NCI-H526 treated with DMSO at 0.1 percent for 48 hours (cell line): ENCODE measurements around the gene MBP.
A peak's percentile ranks its signal among the peaks of the same experiment; 100 is the strongest.

Experiments
- DNase-seq: peaks from one replicate; lab custom pipeline; 2025; lab: John Stamatoyannopoulos, UW

MBP gene

DNA sequence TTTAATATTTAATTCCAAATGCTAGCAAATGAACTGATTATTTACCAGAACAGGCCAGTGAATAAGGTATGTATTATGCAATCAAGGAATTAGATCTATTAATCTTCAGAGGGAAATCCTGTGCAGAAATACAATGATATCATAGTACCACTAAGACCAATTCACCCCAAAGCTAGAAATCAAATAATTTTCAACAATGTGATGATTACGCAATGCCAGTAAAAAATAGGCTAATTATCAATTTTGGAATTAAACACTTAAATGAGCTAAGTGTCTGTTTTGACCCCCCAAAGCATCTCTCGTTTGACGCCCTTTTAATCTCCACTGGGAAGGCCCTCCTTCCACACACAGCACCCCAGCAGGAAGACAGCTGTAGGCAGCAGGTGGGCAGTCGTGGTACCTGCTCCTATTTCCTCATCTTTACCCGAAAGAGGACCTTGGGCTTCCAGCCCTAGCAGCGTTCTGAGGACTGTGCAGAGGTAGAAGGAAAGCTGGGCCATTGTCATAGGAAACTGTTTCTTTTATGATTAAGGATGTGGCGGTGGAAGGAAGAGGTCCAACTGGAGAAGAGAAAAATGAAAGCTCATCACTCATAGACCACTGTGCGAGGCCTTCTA, 84.7 kb downstream of the MBP start:
- DNase-seq: no peak

- DNase-seq: no peak
Observed at GRCh38 chr18:77046994-77047393, 85.6 kb downstream of the MBP start.

- DNase-seq: no peak
Observed at GRCh38 chr18:77046409-77046808, 86.2 kb downstream of the MBP start.

- DNase-seq: no peak
Observed at GRCh38 chr18:77045677-77046076, 86.9 kb downstream of the MBP start.

GRCh38 chr18:77044866-77045664, 87.5 kb downstream of the MBP start:
- DNase-seq: no peak

GRCh38 chr18:77043541-77044280, 88.9 kb downstream of the MBP start:
- DNase-seq: no peak

DNA sequence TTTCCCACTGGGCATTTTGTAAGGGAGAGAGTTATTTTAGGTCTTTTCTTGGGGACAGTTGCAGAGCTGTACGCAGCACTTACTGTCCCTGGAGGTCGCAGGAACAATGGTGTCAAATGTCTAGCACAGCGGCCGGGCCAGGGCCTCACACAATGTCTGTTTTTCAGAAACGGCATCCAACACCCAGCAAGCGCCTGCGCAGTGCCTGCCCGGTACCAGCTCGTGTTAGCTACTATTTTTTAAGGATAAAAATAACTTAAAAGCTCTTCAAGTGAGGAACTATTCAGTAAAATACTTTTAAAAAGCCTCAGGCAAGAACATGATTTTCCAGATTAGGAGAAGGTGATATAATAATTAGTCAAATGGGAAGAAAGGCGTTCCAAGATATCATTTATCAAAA, 90.0 kb downstream of the MBP start:
- DNase-seq: no peak

- DNase-seq: no peak
Observed at GRCh38 chr18:77039196-77040130, 93.1 kb downstream of the MBP start.

- DNase-seq: no peak
Observed at GRCh38 chr18:77038182-77038858, 94.3 kb downstream of the MBP start.

DNA sequence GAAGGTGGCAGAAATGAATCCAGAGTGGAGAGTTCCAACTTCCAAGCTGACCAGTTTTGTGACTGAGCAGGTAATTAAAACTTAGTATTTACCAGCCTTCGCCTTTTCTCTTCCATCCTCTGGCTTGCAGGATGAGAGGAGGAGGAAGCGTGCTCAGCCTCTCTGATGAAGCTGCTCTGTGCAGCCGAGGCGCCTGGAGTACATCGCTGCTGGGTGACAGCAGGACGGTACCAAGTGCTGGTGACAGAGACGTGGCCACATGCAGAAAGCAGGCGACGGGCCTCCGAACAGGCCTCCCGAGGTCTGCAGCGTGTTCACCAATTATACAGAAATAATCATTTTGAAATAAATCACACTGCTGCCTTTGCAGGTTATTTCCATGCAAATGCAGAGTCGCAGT, 95.0 kb downstream of the MBP start:
- no peak for DNase-seq

GRCh38 chr18:77035380-77036187, 97.0 kb downstream of the MBP start:
- no peak for DNase-seq

DNA sequence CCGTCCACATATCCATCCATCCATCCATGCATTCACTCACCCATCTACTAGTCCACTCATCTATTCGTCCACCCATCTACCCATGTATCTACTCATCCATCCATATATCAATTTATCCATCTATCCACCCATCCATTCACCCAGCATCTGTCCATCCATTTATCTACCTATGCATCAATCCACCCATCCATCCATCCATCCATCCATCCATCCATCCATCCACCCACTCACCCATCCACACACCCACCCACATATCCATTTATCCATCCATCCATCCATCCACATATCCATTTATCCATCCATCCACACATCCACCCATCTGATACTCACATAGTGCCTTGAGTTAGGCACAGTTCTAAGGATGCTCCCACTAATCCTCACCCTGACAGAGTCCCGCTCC, 99.0 kb downstream of the MBP start:
- DNase-seq: no peak

- DNase-seq: no peak
Observed at GRCh38 chr18:77032181-77032701, 100.3 kb downstream of the MBP start.

DNA sequence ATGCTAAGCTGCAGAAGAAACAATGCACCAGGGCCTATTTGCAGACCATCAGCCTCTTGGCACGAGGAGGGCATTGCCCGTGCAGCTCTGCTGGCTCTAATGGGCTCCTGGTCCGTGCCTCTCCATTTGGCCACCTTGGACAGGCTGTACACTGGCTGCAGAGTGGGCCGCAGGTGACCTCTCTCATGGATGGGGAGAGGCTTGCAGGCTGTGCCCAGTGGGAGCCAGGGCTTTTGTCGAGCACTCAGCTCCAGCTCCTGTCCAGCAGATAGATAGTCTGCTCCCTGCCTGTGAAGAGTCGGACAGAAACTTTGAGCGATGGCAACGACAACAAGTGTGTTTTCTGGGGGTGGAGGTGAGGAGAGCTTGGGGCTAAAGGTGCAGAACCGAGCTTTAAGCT, 100.9 kb downstream of the MBP start:
- DNase-seq: no peak

DNA sequence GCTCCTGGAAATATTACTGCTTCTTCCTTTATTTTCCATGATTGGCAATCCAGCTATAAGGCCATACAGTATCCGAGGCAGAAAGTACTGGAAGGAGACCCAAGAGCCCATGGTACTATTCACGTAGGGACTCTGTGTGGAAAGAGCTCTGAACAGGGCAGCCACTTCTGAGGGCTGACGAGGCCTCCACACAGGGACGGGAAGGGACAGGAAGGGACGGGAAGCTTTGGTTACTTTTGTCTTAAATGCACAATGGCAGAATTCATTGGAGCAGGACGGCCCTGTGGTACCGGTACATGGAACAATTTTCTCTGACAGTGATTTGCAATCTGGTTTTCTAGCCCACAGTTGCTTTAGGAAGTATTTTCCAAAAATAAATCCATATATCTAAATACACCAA, 102.4 kb downstream of the MBP start:
- DNase-seq: no peak

DNA sequence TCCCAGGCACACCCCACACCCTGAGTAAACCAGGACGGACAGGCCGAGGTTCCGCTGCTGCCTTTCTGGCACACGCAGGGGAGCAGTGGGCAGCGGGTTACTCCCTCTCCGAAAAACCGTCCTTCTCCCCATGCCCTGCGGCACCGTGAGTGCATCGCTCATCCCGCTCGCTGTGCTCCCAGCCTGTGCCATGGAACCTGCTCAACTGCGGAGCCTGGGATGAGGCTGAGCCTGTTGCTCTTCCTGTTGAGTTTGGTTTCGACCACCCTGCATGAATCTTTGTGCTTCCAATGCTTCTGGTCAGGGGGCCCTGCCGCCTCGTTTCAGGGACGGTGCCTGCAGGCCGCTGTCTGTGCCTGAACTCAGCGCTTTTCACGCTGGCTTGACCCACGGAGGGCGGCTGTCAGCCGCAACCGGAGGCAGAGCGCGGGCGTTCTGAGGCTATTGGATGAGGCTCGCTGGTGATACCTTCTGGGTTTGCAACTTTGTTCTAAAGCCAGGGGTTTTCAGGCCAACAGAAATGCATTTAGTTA, 106.7 kb downstream of the MBP start:
- DNase-seq: no peak

DNA sequence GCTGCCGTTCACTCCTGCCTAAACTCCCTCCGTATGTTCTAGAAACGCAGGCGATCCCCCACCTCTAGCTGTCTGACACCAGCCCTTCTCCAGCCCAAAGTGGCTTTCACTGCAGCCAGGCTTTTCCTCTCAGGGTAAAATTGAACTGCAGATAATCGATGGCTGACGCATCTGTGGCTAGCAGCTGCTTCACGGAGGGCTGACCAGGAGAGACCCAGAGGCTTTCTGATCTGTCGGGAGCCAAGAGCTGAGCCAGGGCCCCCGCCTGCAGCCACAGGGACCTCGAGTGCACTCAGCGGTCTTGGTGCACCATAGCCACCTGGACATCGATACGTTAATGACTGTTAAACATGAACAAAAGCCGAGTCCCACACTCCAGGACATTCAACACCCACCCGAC, 107.5 kb downstream of the MBP start:
- DNase-seq: no peak

DNA sequence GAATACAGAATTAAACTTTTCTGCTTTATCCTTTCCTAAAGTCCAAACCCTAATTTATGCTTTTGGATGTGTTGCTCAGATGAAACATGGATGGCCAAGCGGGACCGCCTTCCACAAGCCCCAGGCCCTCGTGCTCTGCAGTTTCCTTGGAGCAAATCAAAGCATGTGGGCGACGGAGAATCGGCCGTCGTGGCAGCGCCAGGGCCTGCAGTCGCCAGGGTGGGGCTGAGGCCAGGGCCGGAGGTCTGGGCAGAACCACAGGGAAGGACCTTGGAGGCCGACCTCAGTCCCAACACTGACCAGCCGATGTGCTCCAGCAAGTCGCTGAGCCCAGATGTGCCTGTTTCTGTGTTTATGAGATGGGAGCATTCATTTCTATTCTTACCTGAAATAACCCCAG, 108.1 kb downstream of the MBP start:
- DNase-seq: no peak

DNA sequence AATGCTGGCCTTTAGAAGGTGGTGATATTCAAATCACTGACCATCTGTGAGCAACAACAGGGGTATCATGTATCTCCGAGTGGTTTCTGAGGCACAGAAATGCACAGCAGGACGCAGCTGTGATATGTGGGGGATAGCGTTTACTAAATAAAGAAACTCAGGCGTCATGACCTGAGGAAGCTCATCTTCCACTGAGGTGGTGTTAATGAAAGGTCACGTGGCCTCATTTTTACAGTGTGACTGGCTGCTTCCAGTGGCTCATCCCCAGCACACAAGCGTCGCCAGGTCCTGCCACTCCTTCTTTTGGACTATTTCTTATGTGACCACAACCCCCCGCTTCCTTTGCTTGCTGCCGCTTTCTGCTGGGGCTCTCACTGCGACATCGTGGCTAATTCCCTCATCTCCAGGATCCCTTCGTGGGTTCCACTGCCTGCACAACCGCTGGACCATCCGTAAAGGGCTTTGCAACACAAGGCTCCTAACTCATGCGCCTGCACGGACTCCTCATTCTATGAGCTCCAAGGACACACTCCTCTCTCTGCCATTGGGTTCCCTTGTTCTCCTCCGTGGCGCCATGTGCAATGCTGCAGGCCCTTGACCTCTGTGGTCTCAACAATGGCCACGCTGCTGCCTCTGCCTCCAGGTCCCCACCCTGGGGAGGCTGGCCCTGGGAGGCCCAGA, 109.3 kb downstream of the MBP start:
- peak; percentile 31 for DNase-seq
